SK-MEL-5 (cell line): ENCODE data around the gene MAP2K4. TPM values are rescaled to one million over a fixed set of nuclear protein-coding genes. Genes with fewer than 3 reads are reported as not detected.

Source experiments
- DNase-seq: peaks from one replicate; pipeline ENCODE4 v3.0.0-alpha.2; 2016; ENCODE audit warnings: low read depth, low spot score
- in situ Hi-C: cut with HindIII; loops from 2 replicates; pipeline ENCODE4 v1.10.0; 2016; ENCODE audit warnings: low sequenced_read_pairs, high pct_unique_total_duplicates, low pct_unique_long_range_greater_than_20kb
- total RNA-seq: library from RNA; depleted of rRNA; stranded (reverse); fragments of >200 nt; shearing (Covaris generic); gene quantifications from 2 replicates; pipeline ENCODE4 v1.2.3, GENCODE V29; 2014

The MAP2K4 gene
- total RNA-seq, 1 experiment from 2014 or later = 28.2 TPM

DNA sequence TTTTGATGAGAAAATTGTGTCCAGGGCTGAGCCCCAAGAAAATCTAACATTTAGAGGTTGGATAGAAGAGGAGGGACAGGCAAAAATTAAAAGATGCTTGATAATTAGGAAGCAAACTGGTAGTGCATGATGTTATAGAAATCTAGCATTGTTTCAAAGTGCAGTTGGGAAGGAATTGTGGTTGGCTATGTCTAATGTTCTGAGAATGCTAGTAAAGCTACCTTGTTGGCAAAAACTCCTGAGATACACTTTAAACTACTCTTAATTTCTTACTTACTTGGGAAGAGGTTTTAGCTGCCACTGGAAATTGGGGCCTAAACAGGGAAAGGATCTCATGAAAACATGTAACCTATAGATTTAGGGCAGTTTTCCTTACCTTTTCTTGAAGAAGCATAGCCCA is 48.3 kb downstream of the MAP2K4 start:
- no peak for DNase-seq
- in situ Hi-C loops = loop anchor here (10.0 kb wide), 1 partner anchor 46 kb away; no protein-coding TSS in a partner anchor

DNA sequence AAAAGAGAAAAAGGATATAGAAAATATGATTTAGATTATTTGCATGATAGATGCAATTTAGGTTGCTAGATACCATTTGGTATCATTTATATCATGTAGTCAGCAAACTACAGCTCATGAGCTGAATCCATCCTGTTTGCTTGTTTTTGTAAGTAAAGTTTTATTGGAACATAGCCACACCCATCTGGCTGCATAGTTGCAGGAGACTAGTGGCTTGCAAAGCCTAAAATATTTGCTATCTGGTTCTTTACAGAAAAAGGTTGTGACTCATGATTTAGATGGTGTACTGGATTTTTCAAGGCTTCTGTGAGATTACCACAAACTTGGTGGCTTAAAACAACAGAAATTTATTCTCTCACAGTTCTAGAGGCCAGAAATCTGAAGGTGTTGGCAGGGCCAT is 49.9 kb downstream of the MAP2K4 start:
- in situ Hi-C loops = no loop called here
- DNase-seq = no peak

DNA sequence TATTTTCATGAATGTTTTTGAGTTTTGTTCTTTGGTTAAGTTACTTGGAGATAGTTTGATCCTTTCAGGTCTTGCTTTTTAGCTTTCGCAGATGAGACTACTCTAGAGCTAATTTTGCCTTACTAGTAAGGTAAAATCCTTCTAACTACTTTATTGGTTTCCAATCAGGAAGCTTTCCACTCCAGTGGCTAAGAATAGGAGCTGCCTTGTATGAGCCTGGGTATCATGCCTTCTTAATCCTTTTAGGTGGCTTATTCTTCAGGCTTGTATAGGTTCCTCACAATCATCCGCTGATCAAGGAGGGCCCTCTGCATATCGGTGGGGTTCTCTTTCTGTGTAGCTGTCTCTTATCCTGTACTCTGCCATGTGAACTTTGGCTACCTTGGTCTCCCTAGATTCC is 53.7 kb downstream of the MAP2K4 start:
- DNase-seq = no peak
- in situ Hi-C loops = no loop called here

GRCh38 chr17:12077773-12078172 is 57.1 kb downstream of the MAP2K4 start:
- in situ Hi-C loops = no loop called here
- DNase-seq = no peak

GRCh38 chr17:12078791-12079190 is 58.1 kb downstream of the MAP2K4 start:
- DNase-seq = no peak

DNA sequence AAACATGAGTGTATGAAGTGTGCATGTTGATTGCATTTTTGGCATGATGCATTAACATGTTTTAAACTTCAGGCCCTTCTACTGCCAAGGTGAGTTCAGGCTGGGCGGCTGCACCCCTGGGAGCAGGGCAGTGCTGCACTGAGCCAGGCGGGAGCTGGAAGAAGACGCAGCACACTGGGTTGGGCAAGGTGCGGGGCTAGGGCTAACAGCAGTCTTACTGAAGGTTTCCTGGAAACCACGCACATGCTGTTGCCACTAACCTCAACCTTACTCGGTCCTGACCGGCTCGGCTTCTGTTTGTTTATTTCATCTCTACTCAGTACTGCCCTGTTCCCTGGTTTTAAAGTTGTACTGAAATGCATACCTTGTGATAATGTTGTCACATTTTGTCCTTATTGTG is 61.0 kb downstream of the MAP2K4 start:
- in situ Hi-C loops = no loop called here
- DNase-seq = no peak

More at GRCh38 chr17:12078791-12079190, 58.1 kb downstream of the MAP2K4 start:
- in situ Hi-C loops = no loop called here

DNA sequence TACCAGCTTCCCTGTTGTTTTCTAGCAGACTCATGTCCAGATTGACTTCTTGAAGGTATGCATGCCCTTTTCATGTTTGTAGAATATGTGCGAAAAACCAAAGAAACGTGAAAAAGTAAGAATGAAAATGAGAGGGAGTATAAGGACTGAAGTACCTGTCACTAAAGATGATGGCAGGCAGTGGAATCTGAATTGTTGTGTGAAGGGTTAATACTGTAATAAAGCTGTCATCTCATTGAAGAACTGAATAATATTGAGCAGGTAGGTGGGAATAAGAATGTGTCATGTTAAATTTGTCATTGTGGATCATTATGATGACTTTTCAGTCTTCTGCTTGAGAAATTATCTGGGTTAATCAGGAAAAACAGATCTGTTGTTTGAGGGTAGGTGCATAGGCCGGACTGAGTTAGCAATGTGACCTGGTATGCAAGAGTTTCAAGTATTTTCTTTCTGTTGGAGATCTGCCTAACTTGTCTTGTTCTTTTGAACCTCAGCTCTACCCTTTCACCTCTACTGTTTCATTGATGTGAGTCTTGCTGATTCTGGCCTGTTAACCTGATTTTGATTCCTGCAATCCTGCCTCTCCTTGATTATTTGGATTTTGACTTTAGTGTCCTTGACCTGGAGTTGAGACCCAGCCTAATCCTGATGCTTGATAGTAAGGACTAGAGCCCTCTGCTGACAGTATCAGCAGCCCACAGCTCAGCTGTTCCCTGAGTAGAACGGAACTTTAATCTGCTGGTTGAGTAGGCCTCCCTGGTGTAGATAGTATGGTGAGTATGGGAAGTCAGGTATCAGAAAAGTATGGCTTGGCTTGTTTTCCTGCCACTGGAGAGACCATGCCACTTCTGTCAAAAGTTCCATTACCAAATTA is 64.6 kb downstream of the MAP2K4 start:
- in situ Hi-C loops = no loop called here
- peak; percentile 18 for DNase-seq

- no peak for DNase-seq
- in situ Hi-C loops = no loop called here
Measured at GRCh38 chr17:12088035-12088434, 67.4 kb downstream of the MAP2K4 start.

GRCh38 chr17:12089809-12090384 is 69.2 kb downstream of the MAP2K4 start:
- DNase-seq = no peak
- in situ Hi-C loops = no loop called here

- in situ Hi-C loops = no loop called here
- DNase-seq = no peak
Measured at GRCh38 chr17:12094336-12094735, 73.7 kb downstream of the MAP2K4 start.

- in situ Hi-C loops = no loop called here
- no peak for DNase-seq
Measured at GRCh38 chr17:12095522-12095921, 74.8 kb downstream of the MAP2K4 start.

DNA sequence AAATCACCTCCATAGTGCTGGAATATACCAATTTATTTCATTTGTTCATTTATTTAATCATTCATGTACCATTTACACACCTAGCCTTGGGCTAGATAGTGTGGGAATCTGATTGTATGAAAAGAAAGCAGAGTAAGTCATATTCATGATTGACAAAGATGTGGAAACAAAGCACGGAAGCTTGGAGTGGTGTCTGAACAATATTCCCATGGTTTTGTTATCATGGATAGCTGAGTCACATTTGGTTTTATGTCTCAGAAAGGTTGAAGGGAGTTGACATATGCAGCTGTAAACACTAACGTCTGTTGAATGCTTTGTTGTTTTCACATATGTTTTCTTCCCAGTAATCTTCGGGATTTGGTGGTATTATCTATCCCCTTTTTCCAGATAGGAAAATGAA is 76.6 kb downstream of the MAP2K4 start:
- DNase-seq = no peak
- in situ Hi-C loops = no loop called here

- no peak for DNase-seq
- in situ Hi-C loops = no loop called here
Measured at GRCh38 chr17:12098568-12098967, 77.9 kb downstream of the MAP2K4 start.

GRCh38 chr17:12099412-12099811 is 78.7 kb downstream of the MAP2K4 start:
- in situ Hi-C loops = no loop called here
- no peak for DNase-seq

DNA sequence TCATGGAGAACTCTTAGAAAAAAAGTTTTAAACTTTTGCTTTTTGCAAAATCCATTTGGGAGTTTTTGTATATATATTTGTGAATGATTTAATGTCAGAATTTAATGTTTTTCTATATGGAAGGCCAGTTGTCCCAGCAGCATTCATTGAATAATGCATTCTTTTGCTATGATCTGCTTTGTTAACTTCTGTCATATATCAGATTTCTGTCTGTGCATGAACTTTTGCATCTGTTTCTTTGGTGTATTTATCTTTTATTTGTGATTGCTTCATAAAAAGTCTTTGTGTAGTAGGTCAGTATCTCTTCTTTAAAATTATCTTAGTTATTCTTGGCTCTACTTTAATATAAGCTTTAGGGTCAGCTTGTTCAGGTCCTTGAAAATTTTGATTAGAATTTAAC is 84.2 kb downstream of the MAP2K4 start:
- in situ Hi-C loops = no loop called here
- DNase-seq = no peak

- no peak for DNase-seq
- in situ Hi-C loops = no loop called here
Measured at GRCh38 chr17:12107905-12108304, 87.2 kb downstream of the MAP2K4 start.

DNA sequence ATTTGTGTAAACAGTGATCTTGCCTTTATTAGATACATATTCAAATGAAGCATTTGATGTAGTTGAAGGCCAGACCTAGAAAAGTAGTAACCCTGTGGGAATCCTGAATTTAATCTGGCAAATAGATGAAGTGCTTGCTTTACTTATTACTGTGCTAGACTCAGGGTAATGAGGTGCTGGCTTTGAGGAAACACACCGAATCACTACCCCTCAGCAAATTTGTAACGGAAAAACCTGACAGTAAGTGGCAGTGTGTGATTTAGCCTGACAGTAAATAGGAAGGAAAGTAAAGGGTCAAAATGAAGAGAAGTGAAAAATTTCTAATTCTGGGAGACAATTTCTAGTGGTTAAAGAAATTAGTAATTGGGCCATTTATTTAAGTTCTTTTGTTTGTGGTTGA is 90.2 kb downstream of the MAP2K4 start:
- in situ Hi-C loops = loop anchor here (10.0 kb wide), 1 partner anchor 46 kb away; no protein-coding TSS in a partner anchor
- no peak for DNase-seq

DNA sequence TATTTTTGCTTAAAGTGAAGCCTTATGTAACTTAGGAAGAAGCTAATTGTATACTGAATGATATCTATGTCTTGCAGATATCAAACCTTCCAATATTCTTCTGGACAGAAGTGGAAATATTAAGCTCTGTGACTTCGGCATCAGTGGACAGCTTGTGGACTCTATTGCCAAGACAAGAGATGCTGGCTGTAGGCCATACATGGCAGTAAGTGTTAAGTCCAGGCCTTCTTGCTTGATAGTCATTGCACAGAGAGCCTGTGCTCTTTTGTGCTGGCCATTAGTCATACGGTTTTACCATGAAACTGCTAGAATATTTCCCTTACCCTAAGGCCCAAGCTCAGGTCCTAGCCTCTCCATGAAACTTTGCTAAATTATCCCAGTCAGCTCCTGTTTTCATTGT is 92.5 kb downstream of the MAP2K4 start:
- in situ Hi-C loops = loop anchor here (10.0 kb wide), 1 partner anchor 48 kb away; no protein-coding TSS in a partner anchor
- no peak for DNase-seq
